A673 (cell line): Measurements from ENCODE around the gene RP2.

ENCODE experiments used
- CTCF ChIP-seq: fragments of 300-800, 200-600 bp; sonication (generic); conservative IDR thresholded peaks from 2 replicates; pipeline ENCODE4 v1.5.1; 2017; ENCODE audit warnings: low read depth, mild to moderate bottlenecking, antibody characterized with exemption, low read length, moderate library complexity, mixed read lengths
- EZH2 ChIP-seq: fragments of 200-600 bp; sonication (generic); IDR thresholded peaks from 2 replicates; pipeline ENCODE4 v1.6.1; 2017; ENCODE audit warnings: borderline replicate concordance, low read depth, mild to moderate bottlenecking, mixed read lengths, antibody characterized with exemption, low read length; ENCODE audit not compliant: poor library complexity, severe bottlenecking

GRCh38 chrX:46864606-46865005 lies 27.8 kb downstream of the RP2 start:
- TF ChIP-seq CTCF (no peak), EZH2 (no peak)
